ENCODE measurements around the gene SLC4A8.
"Not testable (repeated sequence)": the region's sequence is repeated elsewhere in the genome, so short reads cannot be mapped to it uniquely, and the experiment has no call there.

The SLC4A8 gene

GRCh38 chr12:51430196-51430895 is 5.7 kb downstream of the SLC4A8 start:
- DNase-seq = peak; percentile 41

GRCh38 chr12:51432921-51433320 is 8.3 kb downstream of the SLC4A8 start:
- DNase-seq = no peak

GRCh38 chr12:51434305-51434704 is 9.7 kb downstream of the SLC4A8 start:
- no peak for DNase-seq

GRCh38 chr12:51437431-51437830 is 12.8 kb downstream of the SLC4A8 start:
- DNase-seq = no peak

- DNase-seq = no peak
Observed at GRCh38 chr12:51439330-51439729, 14.7 kb downstream of the SLC4A8 start.

- DNase-seq = no peak
Observed at GRCh38 chr12:51441583-51441982, 17.0 kb downstream of the SLC4A8 start.

- DNase-seq = no peak
Observed at GRCh38 chr12:51442324-51442723, 17.7 kb downstream of the SLC4A8 start.

GRCh38 chr12:51443573-51443972 is 18.9 kb downstream of the SLC4A8 start:
- no peak for DNase-seq

- no peak for DNase-seq
Observed at GRCh38 chr12:51448618-51449256, 24.1 kb downstream of the SLC4A8 start.

- DNase-seq = no peak
Observed at GRCh38 chr12:51449580-51450246, 25.1 kb downstream of the SLC4A8 start.

- DNase-seq = no peak
Observed at GRCh38 chr12:51450333-51450732, 25.7 kb downstream of the SLC4A8 start.

GRCh38 chr12:51450806-51451205 is 26.2 kb downstream of the SLC4A8 start:
- no peak for DNase-seq

- DNase-seq = not testable (repeated sequence)
Observed at GRCh38 chr12:51454016-51454415, 29.4 kb downstream of the SLC4A8 start.

GRCh38 chr12:51455050-51455449 is 30.4 kb downstream of the SLC4A8 start:
- DNase-seq = not testable (repeated sequence)

- DNase-seq = no peak
Observed at GRCh38 chr12:51458635-51459034, 34.0 kb downstream of the SLC4A8 start.

GRCh38 chr12:51460519-51460918 is 35.9 kb downstream of the SLC4A8 start:
- DNase-seq = peak; percentile 25

- no peak for DNase-seq
Observed at GRCh38 chr12:51465491-51465890, 40.9 kb downstream of the SLC4A8 start.

- DNase-seq = no peak
Observed at GRCh38 chr12:51470116-51470515, 45.5 kb downstream of the SLC4A8 start.

GRCh38 chr12:51471111-51471864 is 46.7 kb downstream of the SLC4A8 start:
- DNase-seq = no peak

GRCh38 chr12:51472984-51473383 is 48.4 kb downstream of the SLC4A8 start:
- DNase-seq = no peak

GRCh38 chr12:51473947-51474346 is 49.3 kb downstream of the SLC4A8 start:
- no peak for DNase-seq

- DNase-seq = no peak
Observed at GRCh38 chr12:51475543-51475942, 50.9 kb downstream of the SLC4A8 start.

- no peak for DNase-seq
Observed at GRCh38 chr12:51480978-51481377, 56.3 kb downstream of the SLC4A8 start.

Measured in DMS153 (cell line).